Left hindlimb (tissue), 1 donor: ENCODE measurements around the gene RPGRIP1.
"Not testable (repeated sequence)": the region's sequence is repeated elsewhere in the genome, so short reads cannot be mapped to it uniquely, and the experiment has no call there.

Experiments used
- DNase-seq: peaks from one replicate; pipeline ENCODE4 v3.0.0-alpha.2; 2018

RPGRIP1 gene

GRCh38 chr14:21279783-21280182 is at the start of gene RPGRIP1:
Gene RPGRIP1 (plus strand): TSS chr14:21280083. CDS start chr14:21287977, 7,894 bp downstream.
- DNase-seq: no peak

DNA sequence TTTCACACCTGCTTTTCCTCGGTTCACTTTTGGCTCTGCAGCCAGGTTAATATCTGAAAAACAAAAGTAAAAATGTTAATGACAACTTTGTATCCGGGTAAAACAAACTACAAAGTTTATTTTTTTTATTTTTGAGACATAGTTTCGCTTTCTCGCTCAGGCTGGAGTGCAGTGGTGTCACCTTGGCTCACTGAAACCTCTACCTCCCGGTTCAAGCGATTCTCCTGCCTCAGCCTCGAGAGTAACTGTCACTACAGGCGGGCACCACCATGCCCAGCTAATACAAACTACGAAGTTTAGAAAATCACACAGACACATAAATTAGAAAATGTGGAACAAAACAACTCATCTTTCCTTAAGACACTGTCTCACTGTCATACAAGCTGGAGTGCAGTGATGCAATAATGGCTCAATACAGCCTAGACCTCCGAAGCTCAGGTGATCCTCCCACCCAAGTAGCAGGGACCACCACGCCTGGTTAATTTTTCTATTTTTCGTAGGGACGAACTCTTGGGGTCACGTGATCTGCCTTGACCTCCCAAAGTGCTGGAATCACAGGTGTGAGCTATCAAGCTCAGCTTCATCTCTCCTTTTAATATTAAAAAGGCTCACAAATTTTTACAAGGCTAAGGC is 48.7 kb upstream of the RPGRIP1 start:
- no peak for DNase-seq

- DNase-seq: no peak
Measured at GRCh38 chr14:21233457-21234076, 46.3 kb upstream of the RPGRIP1 start.

DNA sequence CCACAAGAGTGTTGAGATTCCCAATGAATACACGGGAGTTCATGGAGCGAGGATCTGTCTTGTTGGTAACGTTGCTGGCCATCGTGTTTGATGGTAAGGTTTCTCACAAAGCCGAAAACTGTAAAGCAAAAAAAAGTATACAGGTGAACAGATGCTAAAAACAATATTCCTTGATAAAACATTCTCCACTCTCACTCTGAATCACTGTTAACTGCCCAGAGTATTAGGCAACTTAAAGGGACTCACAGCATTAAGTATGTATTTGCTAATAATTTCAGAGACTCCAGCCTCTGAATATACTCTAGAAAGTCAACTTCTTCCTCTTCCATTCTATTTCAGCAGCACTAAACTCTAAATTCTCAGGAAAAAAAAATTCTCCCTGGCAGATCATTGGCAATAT is 45.8 kb upstream of the RPGRIP1 start:
- DNase-seq: no peak

GRCh38 chr14:21236948-21237797 is 42.7 kb upstream of the RPGRIP1 start:
- DNase-seq: no peak

GRCh38 chr14:21238823-21239518 is 40.9 kb upstream of the RPGRIP1 start:
- no peak for DNase-seq

DNA sequence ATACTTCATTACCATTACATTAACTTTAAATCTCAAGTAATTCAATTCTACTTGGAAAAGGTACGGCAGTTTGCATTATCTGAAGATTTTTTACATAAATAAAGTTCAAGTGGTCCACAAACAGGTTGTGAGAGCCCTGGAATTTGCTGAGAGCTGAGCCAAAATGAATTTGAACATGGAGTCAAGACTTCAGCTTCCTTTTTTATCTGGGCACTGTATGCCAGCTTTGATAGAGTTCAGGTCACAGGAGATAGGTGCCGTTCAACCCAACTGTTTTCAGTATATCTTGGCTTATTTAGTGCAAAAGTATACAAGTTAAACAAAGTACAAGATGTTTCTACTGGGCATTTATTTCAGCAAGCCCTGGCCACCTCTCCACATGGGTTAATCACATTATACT is 39.5 kb upstream of the RPGRIP1 start:
- DNase-seq: no peak

DNA sequence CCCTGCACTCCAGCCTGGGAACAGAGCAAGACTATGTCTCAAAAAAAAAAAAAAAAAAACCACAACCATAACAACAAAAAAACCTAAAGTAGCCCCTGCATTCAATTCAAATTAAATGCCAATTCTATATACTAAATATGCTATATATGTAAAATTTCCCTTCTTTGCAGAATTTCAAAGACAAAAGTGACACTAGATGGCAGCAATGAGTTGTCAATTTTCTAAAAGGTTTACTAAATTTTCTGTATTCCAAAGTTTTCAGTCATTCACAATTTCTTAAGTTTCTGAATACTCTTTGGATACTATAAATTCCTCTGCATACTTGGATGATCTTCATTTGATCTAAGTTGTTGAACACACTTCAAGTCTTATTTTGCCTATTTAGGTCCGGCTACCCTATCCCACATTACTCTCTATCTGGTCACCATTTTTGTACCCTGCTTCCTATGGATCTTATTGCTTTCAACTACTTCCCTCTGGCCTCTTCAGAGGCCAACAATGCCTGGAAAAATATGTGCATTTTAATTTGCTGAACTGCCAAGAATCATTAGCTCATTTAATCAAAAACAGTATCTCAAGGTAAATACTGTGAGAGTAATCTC is 38.6 kb upstream of the RPGRIP1 start:
- DNase-seq: no peak

GRCh38 chr14:21244544-21244943 is 35.3 kb upstream of the RPGRIP1 start:
- DNase-seq: no peak

DNA sequence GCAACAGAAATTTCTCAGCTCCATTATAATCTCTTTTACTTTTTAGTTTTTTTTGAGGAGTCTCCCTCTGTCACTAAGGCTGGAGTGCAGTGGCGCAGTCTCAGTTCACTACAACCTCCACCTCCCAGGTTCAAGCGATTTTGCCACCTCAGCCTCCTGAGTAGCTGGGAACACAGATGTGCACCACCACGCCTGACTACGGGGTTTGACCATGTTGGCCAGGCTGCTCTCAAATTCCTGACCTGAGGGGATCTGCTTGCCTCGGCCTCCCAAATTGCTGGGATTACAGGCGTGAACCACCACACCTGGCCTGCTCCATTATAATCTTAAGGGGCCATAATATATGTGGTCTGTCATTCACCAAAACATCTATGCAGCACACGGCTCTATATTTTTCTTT is 34.1 kb upstream of the RPGRIP1 start:
- no peak for DNase-seq

DNA sequence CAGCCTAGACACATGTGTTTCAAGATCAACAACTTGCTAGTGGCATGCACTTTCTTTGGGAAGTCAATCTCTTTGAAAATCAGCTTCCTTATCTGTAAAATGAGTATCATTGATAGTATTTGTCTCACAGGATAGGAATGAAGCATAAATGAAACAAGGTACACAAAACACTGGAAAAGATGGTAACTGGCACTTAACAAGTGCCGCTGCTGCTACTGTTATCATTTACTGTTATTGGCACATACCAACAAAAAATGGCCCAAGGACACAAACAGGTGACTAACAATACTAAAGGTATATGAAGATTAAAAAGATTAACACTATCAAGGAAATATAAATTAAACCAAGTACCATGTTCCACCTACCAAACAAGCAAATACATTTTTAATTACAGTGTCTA is 31.5 kb upstream of the RPGRIP1 start:
- DNase-seq: no peak

DNA sequence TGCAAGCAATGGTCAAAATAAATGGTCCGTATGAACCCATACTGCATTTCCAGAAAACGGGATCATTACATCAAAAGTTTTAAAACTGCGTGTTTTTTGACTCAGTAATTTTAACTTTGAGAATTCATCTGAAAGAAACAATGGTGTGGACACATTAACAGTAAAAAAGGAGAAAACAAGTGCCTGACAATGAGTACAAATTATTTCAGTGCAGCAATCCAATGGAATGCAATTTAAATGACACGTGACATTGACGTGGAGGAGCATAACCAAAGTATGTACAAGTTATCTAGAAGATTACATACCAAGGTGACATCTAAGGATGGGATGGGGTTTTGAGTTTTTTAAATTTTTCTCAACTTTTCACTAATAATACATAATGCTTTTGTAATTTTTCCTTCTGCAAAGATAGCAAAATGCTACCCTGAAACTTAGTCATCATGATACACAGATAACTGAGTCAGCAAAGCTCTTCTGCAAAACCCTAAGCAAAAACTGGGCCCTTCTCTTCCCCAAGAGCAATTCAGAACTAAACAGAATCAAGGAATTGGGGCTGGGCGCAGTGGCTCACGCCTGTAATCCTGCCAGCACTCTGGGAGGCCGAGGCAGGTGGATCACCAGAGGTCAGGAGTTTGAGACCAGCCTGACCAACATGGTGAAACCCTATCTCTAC is 31.0 kb upstream of the RPGRIP1 start:
- DNase-seq: no peak

- no peak for DNase-seq
Measured at GRCh38 chr14:21251215-21251614, 28.7 kb upstream of the RPGRIP1 start.

DNA sequence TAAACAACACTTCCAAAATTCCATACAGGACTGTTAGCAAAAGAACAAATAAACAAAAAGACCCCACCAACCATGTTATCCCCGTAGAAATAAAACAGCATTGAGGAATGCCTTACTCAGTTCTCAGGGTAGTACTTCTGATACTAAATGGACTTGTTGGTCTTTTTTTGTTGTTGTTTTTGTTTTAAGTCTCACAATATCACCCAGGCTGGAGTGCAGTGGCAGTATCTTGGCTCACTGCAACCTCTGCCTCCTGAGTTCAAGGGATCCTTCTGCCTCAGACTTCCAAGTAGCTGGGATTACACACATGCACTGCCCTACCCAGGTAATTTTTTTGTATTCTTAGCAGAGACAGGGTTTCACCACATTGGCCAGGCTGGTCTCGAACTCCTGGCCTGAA is 27.7 kb upstream of the RPGRIP1 start:
- DNase-seq: no peak

DNA sequence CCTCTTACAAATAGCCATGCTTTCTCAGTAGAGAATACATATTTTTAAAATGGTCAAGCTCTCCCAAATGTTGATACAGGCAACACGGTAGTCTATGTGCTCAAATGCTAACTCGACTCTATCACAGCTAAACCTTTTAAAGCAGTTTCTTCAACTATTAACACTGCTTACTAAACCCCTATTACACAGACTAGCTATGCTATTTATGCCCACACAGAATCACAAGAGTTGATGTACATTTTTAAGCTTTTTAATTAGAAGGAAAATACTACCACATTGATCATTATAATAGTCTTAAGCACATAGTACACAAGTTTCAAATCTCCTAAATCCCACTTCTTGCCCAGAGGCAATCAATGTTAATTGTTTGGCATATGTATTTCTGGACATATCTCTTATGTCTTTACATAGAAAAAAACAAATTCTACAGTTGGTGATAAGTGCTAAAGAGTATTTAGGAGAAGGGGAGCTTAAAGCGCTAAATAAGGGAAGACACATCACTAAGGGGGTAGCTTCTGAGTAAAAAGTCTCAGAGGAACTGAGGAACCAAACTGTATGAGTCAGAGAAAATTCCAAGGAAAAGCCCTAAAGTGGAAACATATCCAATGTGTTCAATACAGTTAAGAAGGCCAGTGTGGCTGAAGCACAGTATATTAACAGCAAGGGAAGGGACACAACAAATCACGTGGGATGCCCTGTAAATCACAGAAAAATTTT is 24.3 kb upstream of the RPGRIP1 start:
- no peak for DNase-seq

- DNase-seq: not testable (repeated sequence)
Measured at GRCh38 chr14:21256102-21256447, 23.8 kb upstream of the RPGRIP1 start.

- no peak for DNase-seq
Measured at GRCh38 chr14:21256539-21257393, 23.1 kb upstream of the RPGRIP1 start.

GRCh38 chr14:21257394-21257909 is 22.4 kb upstream of the RPGRIP1 start:
- no peak for DNase-seq

DNA sequence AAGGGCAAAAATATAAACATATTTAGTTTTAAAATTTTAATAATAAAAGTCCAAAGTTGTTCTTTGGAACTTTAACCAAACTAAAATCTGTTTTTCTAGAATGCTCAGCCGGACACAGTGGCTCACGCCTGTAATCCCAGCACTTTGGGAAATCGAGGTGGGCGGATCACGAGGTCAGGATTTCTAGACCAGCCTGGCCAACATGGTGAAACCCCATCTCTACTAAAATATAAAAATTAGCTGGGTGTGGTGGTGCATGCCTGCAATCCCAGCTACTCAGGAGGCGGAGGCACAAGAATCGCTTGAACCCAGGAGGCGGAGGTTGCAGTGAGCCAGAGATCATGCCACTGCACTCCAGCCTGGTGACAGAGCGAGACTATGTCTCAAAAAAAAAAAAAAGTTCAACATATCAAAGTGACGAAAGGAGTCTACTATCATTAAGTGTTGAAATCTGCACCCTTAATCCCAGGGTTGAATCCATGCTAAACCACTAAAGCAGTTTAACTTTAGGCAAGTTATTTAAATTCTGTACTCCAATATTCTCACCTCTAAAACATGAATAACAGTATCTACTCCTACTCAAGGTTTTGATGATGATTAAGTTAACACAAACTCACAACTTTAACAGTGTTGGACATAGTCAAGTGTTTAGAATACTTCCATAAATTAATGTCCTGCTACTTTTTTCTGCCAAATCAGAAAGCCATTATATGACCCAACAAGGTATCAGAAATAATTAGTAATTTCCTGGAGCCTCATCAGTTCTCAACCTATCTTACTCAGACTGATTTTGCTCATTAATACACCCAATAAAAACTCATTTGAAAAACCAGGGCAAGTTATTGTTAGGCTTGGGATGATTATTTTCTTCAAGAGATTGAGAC is 21.6 kb upstream of the RPGRIP1 start:
- DNase-seq: no peak
